Neural cell (in vitro differentiated cells): ENCODE results near the gene UQCR11.

Source experiments
- CTCF ChIP-seq: fragments of 450-650 bp; IDR thresholded peaks from 2 replicates; pipeline ENCODE4 v1.5.1; 2014; ENCODE audit warnings: antibody characterized with exemption, mild to moderate bottlenecking, moderate library complexity; ENCODE audit not compliant: poor library complexity, severe bottlenecking
- EP300 ChIP-seq: fragments of 450-650 bp; conservative IDR thresholded peaks from 2 replicates; pipeline ENCODE4 v1.6.1; 2014; ENCODE audit warnings: antibody characterized with exemption, mild to moderate bottlenecking, moderate library complexity; ENCODE audit not compliant: poor library complexity, severe bottlenecking
- EZH2 ChIP-seq: fragments of 200-600, 300-800 bp; shearing (Covaris generic), sonication (generic); IDR thresholded peaks from 2 replicates; pipeline ENCODE4 v1.6.1; 2014; ENCODE audit warnings: antibody characterized with exemption, low read length, borderline replicate concordance, mild to moderate bottlenecking; ENCODE audit not compliant: insufficient read depth, poor library complexity, severe bottlenecking
- MXI1 ChIP-seq: fragments of 450-650 bp; conservative IDR thresholded peaks from 2 replicates; pipeline ENCODE4 v1.6.1; 2014; ENCODE audit warnings: antibody characterized with exemption, mild to moderate bottlenecking; ENCODE audit not compliant: poor library complexity, severe bottlenecking
- POLR2AphosphoS5 ChIP-seq: IDR thresholded peaks from 2 replicates; pipeline ENCODE4 v1.6.1; 2012
- REST ChIP-seq: IDR thresholded peaks from 2 replicates; pipeline ENCODE4 v1.6.1; 2012; ENCODE audit warnings: borderline replicate concordance

GRCh38 chr19:1553415-1553814, 51.8 kb downstream of the UQCR11 start:
- TF ChIP-seq CTCF (no peak), EZH2 (no peak), EP300 (no peak), POLR2AphosphoS5 (no peak), REST (no peak), MXI1 (no peak)
